ENCODE data around the gene KLK15.

- TF ChIP-seq ZNF275 (CRISPR knock-in tag; IDR thresholded peaks at IDR 0.05; ENCODE audit: borderline replicate concordance) (no peak), ZBTB34 (CRISPR knock-in tag; IDR thresholded peaks at IDR 0.05) (no peak), ZBTB40 (IDR thresholded peaks at IDR 0.05) (no peak), ZBTB40 (CRISPR knock-in tag; IDR thresholded peaks at IDR 0.05) (no peak), ZNF660 (CRISPR knock-in tag; IDR thresholded peaks at IDR 0.05; ENCODE audit: borderline replicate concordance, low read depth) (no peak), TAF1 (CRISPR knock-in tag; IDR thresholded peaks at IDR 0.05) (no peak), REPIN1 (CRISPR knock-in tag; IDR thresholded peaks at IDR 0.05; ENCODE audit: borderline replicate concordance, low read depth) (no peak)
Measured at GRCh38 chr19:50875795-50876422, 42.5 kb upstream of the KLK15 start.
